HG03460 (cell line): ENCODE results near the gene RNU1-3.
"Not testable (repeated sequence)": the region's sequence is repeated elsewhere in the genome, so short reads cannot be mapped to it uniquely, and the experiment has no call there.

Source experiments
- ATAC-seq: cut with Tn5 transposase; IDR thresholded peaks from one replicate; pipeline ENCODE4 v1.9.1; 2021; ENCODE audit not compliant: unreplicated experiment

Gene RNU1-3

GRCh38 chr1:16639091-16640031, 27.4 kb downstream of the RNU1-3 start:
- not testable (repeated sequence) for ATAC-seq

GRCh38 chr1:16637941-16638778, 28.6 kb downstream of the RNU1-3 start:
- not testable (repeated sequence) for ATAC-seq

GRCh38 chr1:16636551-16637195, 30.1 kb downstream of the RNU1-3 start:
- not testable (repeated sequence) for ATAC-seq

DNA sequence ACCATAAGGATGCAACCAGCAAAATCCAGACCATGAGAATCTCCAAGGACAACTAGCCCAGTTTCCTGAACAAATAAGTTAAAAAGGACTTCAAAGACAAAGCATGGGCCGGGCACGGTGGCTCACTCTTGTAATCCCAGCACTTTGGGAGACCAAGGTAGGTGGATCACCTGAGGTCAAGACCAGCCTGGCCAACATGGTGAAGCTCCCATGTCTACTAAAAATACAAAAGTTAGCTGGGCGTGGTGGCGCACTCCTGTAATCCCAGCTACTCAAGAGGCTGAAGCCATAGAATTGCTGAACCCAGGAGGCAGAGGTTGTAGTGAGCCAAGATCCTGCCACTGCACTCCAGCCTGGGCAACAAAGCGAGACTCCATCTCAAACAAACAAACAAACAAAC, 30.8 kb downstream of the RNU1-3 start:
- not testable (repeated sequence) for ATAC-seq

DNA sequence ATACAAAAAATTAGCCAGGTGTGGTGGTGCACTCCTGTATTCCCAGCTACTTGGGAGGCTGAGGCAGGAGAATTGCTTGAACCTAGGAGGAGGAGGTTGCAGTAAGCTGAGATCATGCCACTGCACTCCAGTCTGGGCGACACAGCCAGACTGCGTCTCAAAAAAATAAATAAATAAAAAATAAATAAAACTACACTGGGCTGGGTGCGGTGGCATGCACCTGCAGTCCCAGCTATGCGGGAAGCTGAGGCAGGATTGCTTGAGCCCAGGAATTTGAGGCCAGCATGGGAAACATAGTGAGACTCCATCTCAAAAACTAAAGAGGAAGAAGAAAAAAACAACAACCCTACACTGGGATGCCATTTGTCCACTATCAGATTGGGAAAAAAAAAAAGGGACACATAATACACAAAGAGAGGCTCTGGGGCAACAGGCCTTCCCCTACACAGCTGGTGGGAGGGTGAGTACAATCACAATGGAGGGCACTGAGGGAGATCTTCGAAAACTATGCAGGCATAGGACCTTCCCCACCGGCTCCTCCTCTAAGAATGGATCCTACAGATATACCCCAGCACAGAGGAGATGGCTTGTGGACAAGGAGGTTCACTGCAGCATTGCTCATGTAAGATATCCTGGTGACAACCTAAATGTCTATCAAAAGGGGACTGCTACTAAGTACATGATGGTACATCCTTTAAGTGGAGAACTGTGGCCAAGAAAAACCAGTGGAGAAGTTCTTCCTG, 33.0 kb downstream of the RNU1-3 start:
- ATAC-seq, result not testable (repeated sequence)

GRCh38 chr1:16632044-16632850, 34.5 kb downstream of the RNU1-3 start:
- not testable (repeated sequence) for ATAC-seq

- no peak for ATAC-seq
These were observed 35.3 kb downstream of the RNU1-3 start for GRCh38 chr1:16631248-16632043.

DNA sequence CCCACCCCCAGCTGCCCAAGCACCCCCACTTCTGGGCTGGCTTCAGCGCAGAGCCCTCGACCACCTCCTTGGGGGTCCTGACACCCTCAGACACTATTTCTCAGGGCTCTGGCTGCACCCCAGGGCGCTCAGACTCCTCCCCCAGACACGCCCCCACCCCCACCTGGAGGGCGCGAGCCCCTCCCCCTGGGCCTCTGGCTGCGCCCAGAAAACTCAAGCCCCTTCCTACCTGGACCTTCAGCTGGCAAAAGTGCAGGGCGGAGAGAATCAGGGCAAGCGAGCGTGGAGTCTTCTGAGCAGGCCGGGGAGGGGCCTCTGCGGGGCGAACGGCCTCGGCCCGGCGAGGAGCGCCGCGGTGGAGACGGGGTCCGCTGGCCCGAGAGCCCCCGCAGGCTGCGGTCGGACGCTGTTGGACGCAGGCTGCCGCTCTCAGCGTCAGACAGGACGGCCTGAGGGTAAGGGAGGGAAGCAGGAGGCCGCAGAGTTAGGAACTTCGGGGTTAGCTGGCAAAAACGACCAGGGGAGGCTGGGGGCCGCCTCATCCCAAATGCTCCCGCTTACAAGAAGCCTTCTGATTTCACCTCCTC, 36.0 kb downstream of the RNU1-3 start:
- no peak for ATAC-seq

- ATAC-seq, result not testable (repeated sequence)
These were observed 36.7 kb downstream of the RNU1-3 start for GRCh38 chr1:16629916-16630530.

- no peak for ATAC-seq
These were observed 38.2 kb downstream of the RNU1-3 start for GRCh38 chr1:16628361-16629111.

DNA sequence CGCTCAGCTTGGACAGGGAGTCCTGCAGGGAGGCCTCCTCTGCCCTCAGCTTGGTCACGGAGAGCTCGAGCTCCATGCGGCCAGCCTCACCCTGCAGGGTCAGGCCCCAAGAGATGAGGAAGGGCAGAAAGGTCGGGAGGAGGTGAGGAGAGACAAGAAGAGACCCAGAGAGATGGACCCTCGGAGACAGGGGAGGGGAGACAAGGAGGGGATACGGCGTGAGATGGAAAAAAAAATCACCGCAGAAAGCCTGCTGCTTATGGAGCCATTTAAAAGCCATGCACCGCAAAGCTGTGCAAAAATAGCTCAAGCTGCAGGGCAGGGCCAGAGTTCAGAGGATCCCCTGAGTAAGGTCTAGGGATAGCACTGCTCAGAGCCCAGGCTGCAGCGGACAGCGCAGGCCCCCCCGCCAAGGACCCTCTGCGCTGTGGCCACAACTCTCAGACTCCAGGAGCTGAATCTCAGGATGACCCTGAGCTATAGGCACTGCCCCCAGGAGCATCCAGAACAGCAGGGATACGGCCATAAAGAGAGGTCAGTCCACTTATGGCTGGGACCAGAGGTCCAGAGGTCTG, 40.3 kb downstream of the RNU1-3 start:
- ATAC-seq, result not testable (repeated sequence)

DNA sequence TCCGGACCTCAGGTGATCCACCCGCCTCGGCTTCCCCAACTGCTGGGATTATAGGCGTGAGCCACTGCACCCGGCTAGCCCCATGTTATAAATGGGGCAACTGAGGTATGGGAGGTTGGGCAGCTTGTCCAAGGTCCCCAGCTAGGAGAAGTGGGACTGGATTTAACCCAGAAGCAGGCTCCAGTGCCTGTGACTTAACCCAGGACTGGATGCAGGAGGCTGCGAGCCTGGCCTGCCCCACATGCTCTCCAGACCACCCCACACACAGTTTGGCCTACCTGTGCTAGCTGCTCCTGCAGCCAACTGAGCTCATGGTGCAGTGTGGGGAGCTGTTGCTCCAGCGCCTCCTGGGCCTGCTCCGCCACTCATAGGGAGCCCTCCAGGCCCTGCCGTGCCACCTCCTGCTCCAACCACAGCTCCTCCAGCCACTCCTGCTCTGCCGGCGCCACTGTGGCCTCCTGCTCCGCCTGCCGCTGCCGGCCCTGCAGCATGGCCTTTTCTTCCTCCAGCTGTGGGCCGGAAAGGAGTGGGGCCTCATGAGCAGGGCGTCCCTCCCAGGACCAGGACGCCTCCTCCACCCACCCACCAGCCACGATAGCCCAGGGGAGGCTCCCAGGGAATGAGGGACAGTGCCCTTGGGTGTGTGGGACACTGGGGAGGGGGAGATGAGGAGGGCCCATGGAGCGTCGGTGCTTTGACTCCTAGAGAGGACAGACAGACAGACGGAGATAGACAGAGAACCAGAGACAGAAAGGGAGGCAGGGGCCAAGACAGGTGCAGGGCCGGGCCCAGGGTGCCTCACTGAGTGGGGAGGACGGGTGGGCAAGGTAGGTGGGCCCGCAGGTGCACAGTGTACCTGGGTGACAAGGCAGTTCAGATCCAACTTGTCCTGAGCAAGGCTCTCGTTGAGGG, 41.0 kb downstream of the RNU1-3 start:
- ATAC-seq, result no peak

- not testable (repeated sequence) for ATAC-seq
These were observed 42.7 kb downstream of the RNU1-3 start for GRCh38 chr1:16623812-16624719.

DNA sequence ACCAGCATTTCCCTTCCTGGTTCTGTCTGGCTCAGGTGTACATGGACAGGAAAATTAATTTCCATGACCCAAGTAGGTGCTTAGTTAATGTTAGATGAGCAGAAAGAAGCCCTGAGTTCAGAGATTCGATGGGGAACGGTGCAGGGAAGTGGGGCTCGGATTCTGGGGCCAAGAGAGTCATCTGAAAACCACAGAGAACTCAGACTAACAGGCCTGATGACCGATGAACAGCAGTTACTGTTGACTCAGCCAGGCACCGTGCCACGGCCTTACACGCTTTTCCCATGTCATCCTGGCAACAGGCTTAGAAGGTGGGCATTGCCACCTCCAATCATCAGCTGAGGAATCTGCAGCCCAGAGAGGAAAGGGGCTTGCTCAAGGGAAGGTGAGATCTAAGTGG, 43.4 kb downstream of the RNU1-3 start:
- not testable (repeated sequence) for ATAC-seq
